Nephron progenitor cell (in vitro differentiated cells): ENCODE measurements around the gene ARMC9.
"Not testable (repeated sequence)": the region's sequence is repeated elsewhere in the genome, so short reads cannot be mapped to it uniquely, and the experiment has no call there.

Source experiments
- DNase-seq: peaks from one replicate; pipeline ENCODE4 v3.0.0; 2021
- H3K27ac Mint-ChIP-seq: 2 replicates; pipeline ENCODE4 v1.8.0; 2021; ENCODE audit warnings: mild to moderate bottlenecking, moderate library complexity, mixed read lengths
- H3K27me3 Mint-ChIP-seq: 2 replicates; pipeline ENCODE4 v1.8.0; 2021; ENCODE audit warnings: mild to moderate bottlenecking, low read depth, mixed read lengths; ENCODE audit not compliant: poor library complexity
- H3K36me3 Mint-ChIP-seq: 2 replicates; pipeline ENCODE4 v1.8.0; 2021; ENCODE audit warnings: low read depth, mixed read lengths
- H3K4me1 Mint-ChIP-seq: 2 replicates; pipeline ENCODE4 v1.8.0; 2021; ENCODE audit warnings: mixed read lengths
- H3K4me3 Mint-ChIP-seq: 2 replicates; pipeline ENCODE4 v1.8.0; 2021; ENCODE audit warnings: mild to moderate bottlenecking, moderate library complexity, mixed read lengths
- H3K9me3 Mint-ChIP-seq: 2 replicates; pipeline ENCODE4 v1.8.0; 2021; ENCODE audit warnings: mild to moderate bottlenecking, moderate library complexity, mixed read lengths
- CTCF ChIP-seq: fragments of 200-600 bp; sonication (generic); IDR thresholded peaks from 2 replicates; pipeline ENCODE4 v1.5.0; 2021; ENCODE audit warnings: antibody characterized with exemption

The ARMC9 gene

GRCh38 chr2:231246171-231246842 lies 47.9 kb downstream of the ARMC9 start:
- no peak for DNase-seq
- no peak for TF ChIP-seq CTCF
- H3K36me3 Mint-ChIP-seq: peaks cover 62% of the 10 kb centered on the region
- H3K9me3 Mint-ChIP-seq: no peaks in the 10 kb centered on the region
- no peak overlapping the region for H3K4me3 Mint-ChIP-seq
- peaks cover 16% of the 10 kb centered on the region for H3K4me1 Mint-ChIP-seq
- H3K27ac Mint-ChIP-seq: no peak overlapping the region
- peaks cover 4% of the 10 kb centered on the region for H3K27me3 Mint-ChIP-seq

GRCh38 chr2:231250146-231250545 lies 51.7 kb downstream of the ARMC9 start:
- Mint-ChIP-seq H3K36me3 (peaks cover 61% of the 10 kb centered on the region), H3K27ac (no peak overlapping the region), H3K27me3 (peaks cover 3% of the 10 kb centered on the region), H3K4me3 (no peak overlapping the region), H3K9me3 (no peaks in the 10 kb centered on the region), H3K4me1 (peaks cover 6% of the 10 kb centered on the region)
- DNase-seq: no peak
- TF ChIP-seq CTCF: no peak

GRCh38 chr2:231250698-231251097 lies 52.3 kb downstream of the ARMC9 start:
- Mint-ChIP-seq H3K36me3 (peaks cover 60% of the 10 kb centered on the region), H3K9me3 (no peaks in the 10 kb centered on the region), H3K27me3 (peaks cover 3% of the 10 kb centered on the region), H3K4me3 (no peak overlapping the region), H3K27ac (no peak overlapping the region), H3K4me1 (peaks cover 6% of the 10 kb centered on the region)
- no peak for DNase-seq
- no peak for TF ChIP-seq CTCF

GRCh38 chr2:231253292-231253691 lies 54.9 kb downstream of the ARMC9 start:
- peaks cover 58% of the 10 kb centered on the region for H3K36me3 Mint-ChIP-seq
- not testable (repeated sequence) for H3K4me3 Mint-ChIP-seq, H3K4me1 Mint-ChIP-seq

GRCh38 chr2:231256494-231256893 lies 58.1 kb downstream of the ARMC9 start:
- no peaks in the 10 kb centered on the region for H3K4me1 Mint-ChIP-seq
- no peak for TF ChIP-seq CTCF
- H3K27ac Mint-ChIP-seq: peak overlapping the region; percentile 35
- H3K27me3 Mint-ChIP-seq: peaks cover 3% of the 10 kb centered on the region
- DNase-seq: no peak
- H3K9me3 Mint-ChIP-seq: no peaks in the 10 kb centered on the region
- H3K4me3 Mint-ChIP-seq: no peak overlapping the region
- H3K36me3 Mint-ChIP-seq: peaks cover 72% of the 10 kb centered on the region

More at GRCh38 chr2:231253292-231253691, 54.9 kb downstream of the ARMC9 start:
- not testable (repeated sequence) for H3K27me3 Mint-ChIP-seq, DNase-seq, H3K9me3 Mint-ChIP-seq
- peak overlapping the region; percentile 49 for H3K27ac Mint-ChIP-seq

- no peaks in the 10 kb centered on the region for H3K4me1 Mint-ChIP-seq
- peaks cover 77% of the 10 kb centered on the region for H3K36me3 Mint-ChIP-seq
- no peak overlapping the region for H3K27ac Mint-ChIP-seq
- TF ChIP-seq CTCF: no peak
- no peaks in the 10 kb centered on the region for H3K9me3 Mint-ChIP-seq
- peaks cover 3% of the 10 kb centered on the region for H3K27me3 Mint-ChIP-seq
- no peak for DNase-seq
- H3K4me3 Mint-ChIP-seq: no peak overlapping the region
These were observed 59.3 kb downstream of the ARMC9 start for GRCh38 chr2:231257763-231258162.
